Activated CD4-positive, alpha-beta T cell treated with anti-CD3 and anti-CD28 coated beads, Interleukin-10, Interleukin-2, amounts not matched to agents 100 ng/mL and 50 ng/mL, durations not matched to agents 16 hours and 8 hours (primary cell): Measurements from ENCODE around the gene ST6GALNAC1.
A peak's percentile ranks its signal among the peaks of the same experiment; 100 is the strongest.
"Not testable (repeated sequence)": the region's sequence is repeated elsewhere in the genome, so short reads cannot be mapped to it uniquely, and the experiment has no call there.

Source experiments
- DNase-seq: peaks from one replicate; pipeline ENCODE4 v3.0.0-alpha.2; 2020

The ST6GALNAC1 gene

GRCh38 chr17:76640550-76641380 is 2.8 kb downstream of the ST6GALNAC1 start:
- no peak for DNase-seq

DNA sequence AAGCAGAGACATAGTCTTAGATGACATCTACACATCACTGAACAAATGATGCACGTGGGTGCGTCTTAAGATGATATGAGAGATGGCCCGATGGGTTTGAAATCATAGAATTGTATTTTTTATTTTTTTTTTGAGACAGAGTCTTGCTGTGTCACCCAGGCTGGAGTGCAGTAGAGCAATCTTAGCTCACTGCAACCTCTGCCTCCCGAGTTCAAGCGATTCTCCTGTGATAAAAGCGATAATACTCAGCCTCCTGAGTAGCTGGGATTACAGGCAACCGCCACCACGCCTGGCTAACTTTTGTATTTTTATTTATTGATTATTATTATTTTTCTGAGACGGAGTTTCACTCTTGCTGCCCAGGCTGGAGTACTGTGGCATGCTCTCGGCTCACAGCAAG is 5.3 kb downstream of the ST6GALNAC1 start:
- DNase-seq, result no peak

GRCh38 chr17:76636486-76637206 is 6.9 kb downstream of the ST6GALNAC1 start:
- not testable (repeated sequence) for DNase-seq

DNA sequence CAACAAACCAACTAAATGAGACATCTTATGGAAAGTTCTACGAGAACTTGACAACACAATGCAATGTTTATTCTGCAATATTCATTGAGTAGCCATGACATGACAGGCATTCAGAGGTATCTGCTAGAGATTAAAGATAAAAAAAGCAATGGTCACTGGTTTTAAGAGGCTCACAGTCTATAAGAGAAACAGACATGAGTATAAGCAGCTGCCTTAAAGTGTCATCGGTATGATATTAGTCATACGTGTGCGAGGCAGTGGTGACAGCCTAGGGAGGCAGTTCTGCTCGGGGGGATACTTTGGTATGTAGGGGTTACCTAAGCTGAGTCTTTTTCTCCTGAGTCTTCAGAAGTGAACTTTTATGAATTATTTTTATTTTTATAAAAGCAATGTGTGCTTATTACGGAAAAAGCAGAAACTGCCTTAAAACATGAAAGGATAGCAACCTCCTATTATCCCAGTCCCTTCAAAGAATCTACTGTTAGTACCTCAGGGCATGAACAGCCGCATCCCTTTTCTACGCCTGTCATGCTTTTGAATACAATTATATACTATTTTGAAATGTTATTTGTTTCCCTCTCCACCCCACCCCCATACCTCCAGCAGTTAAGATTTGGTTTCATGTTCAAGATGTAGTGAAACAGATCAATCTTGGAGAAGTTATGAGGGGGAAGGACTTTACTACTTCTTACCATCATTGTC is 7.7 kb downstream of the ST6GALNAC1 start:
- no peak for DNase-seq

DNA sequence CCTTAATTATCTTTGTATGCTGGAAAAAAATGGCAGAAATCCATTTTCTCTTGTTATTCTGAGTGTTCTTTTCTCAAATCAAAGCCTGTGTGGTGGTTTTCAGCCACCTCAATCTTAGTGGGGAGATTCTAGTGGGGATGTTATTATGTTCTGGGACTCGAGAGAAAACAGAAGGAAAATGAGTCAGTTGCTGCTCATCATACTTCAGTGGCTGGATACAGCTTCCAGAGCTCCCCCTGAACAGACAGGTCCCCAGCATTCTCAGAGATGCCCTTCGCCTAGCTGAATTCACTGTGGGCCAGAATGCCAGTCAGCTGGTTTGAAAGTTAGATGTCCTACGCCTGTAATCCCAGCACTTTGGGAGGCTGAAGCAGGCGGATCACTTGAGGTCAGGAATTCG is 8.5 kb downstream of the ST6GALNAC1 start:
- DNase-seq, result no peak

- no peak for DNase-seq
These were observed 9.8 kb downstream of the ST6GALNAC1 start for GRCh38 chr17:76633628-76634328.

GRCh38 chr17:76631821-76632565 is 11.6 kb downstream of the ST6GALNAC1 start:
- DNase-seq, result no peak

GRCh38 chr17:76630151-76630550 is 13.4 kb downstream of the ST6GALNAC1 start:
- DNase-seq, result no peak

DNA sequence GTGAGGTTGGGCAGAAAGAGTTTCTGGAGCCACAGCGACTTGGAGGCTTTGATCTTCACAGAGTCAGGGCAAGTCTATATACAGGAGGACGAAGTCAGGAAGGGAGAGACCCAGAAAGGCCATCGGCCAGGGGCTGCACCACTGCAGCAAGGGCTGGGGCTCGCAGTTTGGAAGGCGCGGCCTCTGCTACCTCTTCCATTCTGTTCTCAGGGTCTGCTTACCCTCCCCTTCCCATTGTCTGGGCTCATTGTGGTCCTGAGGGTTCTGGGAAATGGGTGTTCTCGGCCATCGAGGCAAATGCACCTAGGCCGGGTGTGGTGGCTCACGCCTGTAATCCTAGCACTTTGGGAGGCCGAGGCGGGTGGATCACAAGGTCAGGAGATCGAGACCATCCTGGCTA is 16.0 kb downstream of the ST6GALNAC1 start:
- DNase-seq, result no peak

GRCh38 chr17:76626442-76626841 is 17.1 kb downstream of the ST6GALNAC1 start:
- no peak for DNase-seq

- DNase-seq, result no peak
These were observed 18.1 kb downstream of the ST6GALNAC1 start for GRCh38 chr17:76625496-76625895.

DNA sequence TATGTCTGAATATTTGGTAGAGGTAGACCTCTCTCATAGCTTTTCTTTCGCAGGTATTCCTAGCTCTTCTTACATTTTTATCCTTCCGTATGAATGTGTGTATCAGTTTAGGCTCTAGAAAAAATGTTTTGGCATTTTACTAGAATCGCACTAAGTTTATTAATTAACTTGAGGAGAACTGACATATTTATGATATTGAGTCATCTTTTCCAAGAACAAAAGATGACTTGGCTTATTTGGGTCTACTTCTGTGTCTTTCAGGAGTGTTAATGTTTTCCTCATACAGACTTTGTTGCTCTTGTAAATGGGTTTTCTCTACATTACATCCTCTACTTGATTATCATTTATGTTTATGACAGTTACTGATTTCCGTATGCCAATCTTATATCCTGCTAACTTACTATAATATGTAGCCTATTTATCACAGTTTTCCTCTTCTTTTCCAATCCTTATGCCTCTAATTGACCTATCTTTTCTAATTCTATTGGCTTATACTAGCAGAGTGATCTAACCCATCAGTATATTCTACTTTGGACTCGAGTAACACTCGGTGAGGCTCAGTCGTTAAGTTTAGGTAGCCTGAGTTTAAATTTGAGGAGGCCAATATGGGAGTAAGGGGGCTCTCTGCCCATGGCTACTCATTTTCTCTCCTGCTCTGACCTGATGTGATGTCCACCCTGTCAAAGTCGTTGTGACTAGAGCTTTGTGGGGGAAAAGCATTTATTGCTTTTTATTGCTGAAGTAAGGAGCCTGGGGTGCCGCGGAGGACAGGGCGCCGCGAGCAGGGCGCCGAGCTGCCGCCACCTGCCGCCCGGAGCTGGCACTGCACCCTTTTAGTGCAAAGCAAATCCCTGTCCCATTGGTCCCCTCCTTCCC is 20.0 kb downstream of the ST6GALNAC1 start:
- DNase-seq, result peak; percentile 78

- no peak for DNase-seq
These were observed 25.7 kb downstream of the ST6GALNAC1 start for GRCh38 chr17:76617838-76618237.

GRCh38 chr17:76614912-76615617 is 28.5 kb downstream of the ST6GALNAC1 start:
- DNase-seq, result no peak

DNA sequence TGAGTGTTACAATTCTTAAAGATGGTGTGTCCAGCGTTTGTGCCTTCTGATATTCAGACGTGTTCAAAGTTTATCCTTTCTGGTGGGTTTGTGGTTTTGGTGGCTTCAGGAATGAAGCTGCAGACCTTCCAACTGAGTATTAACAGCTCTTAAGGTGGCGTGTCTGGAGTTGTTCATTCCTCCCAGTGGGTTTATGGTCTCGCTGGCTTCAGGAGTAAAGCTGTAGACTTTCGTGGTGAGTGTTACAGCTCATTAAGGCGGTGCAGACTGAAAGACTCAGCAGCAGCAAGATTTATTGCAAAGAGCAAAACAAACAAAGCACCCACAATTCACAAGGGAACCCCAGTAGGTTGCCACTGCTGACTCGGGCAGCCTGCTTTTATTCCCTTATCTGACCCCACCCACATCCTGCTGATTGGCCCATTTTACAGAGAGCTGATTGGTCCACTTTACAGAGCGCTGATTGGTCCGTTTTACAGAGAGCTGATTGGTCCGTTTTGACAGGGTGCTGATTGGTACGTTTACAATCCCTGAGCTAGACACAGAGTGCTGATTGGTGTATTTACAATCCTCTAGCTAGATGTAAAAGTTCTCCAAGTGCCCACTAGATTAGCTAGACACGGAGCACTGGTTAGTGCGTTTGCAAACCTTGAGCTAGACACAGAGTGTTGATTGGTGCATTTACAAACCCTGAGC is 29.3 kb downstream of the ST6GALNAC1 start:
- not testable (repeated sequence) for DNase-seq

GRCh38 chr17:76612977-76613851 is 30.3 kb downstream of the ST6GALNAC1 start:
- no peak for DNase-seq

DNA sequence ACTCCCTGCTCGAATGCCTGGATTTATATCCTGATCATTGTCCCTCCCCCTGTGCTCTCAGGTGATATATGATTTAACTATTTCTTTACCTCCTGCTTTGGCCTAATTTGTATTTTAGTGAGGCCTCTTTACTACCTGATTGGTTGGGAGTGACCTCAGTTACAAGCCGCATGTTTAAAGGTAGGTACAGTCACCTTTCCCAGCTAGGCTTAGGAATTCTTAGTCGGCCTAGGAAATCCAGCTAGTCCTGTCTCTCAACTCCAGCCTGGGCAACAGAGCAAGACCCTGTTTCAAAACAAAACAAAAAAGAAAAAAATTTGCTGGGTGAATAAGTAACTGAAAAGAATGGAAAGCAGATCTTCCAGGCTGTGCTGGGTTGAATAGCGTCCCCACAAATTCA is 31.1 kb downstream of the ST6GALNAC1 start:
- DNase-seq, result no peak

DNA sequence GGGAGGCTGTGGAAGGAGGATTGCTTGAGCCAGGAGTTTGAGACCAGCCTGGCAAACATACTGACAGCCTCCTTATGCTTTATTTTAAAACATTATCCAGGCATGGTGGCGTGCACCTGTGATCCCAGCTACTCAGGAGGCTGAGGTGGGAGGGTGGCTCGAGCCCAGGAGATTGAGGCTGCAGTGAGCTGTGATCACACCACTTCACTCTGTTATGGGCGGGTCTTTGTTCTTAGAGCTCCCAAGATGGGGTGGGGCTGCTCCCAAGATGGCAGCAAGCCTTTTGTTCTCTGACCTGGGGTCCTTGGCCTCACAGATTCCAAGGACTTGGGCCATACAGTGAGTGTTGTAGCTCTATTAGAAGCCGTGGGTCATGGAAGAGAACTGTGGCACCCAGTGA is 31.8 kb downstream of the ST6GALNAC1 start:
- no peak for DNase-seq
